CD4-positive, alpha-beta T cell (primary cell): ENCODE data around the gene RXFP1. TPM values are rescaled to one million over a fixed set of nuclear protein-coding genes. Genes with fewer than 3 reads are reported as not detected.

ENCODE experiments used
- ATAC-seq: fragments of 200-7000 bp; cut with Tn5 transposase; one replicate; pipeline ENCODE4 v1.10.0; 2022; ENCODE audit warnings: mild to moderate bottlenecking; ENCODE audit not compliant: poor library complexity
- CTCF ChIA-PET: fragments of 350-600 bp; sonication (Branson Sonifier 250); formaldehyde crosslinking; loops from one replicate; lab custom pipeline; 2021; ENCODE audit warnings: antibody characterized with exemption, inconsistent platforms; lab: Charles Lee
- POLR2A ChIA-PET: fragments of 350-600 bp; sonication (Branson Sonifier 250); formaldehyde crosslinking; loops from one replicate; lab custom pipeline; 2021; ENCODE audit warnings: antibody characterized with exemption, inconsistent platforms; lab: Charles Lee
- DNase-seq, 14 experiments: peaks; one replicate each; pipeline ENCODE4 v3.0.0-alpha.2; 2013 to 2020; ENCODE audit warnings: mixed read lengths in 2 of 14
- H3K27ac ChIP-seq, 2 donors: one replicate each; pipeline versions ENCODE4 v1.5.1 to v1.7.0; 2013; ENCODE audit warnings: low read length in 2 of 2, low read depth in 1 of 2, mild to moderate bottlenecking in 1 of 2
- H3K27me3 ChIP-seq, 2 experiments: 1 replicate in 1 of 2; 2 replicates in 1 of 2; pipeline versions ENCODE4 v1.6.1 to v1.7.0; 2013; ENCODE audit warnings: low read length in 2 of 2, control low read depth in 1 of 2, mild to moderate bottlenecking in 1 of 2, moderate library complexity in 1 of 2; ENCODE audit not compliant: insufficient read depth in 2 of 2, control insufficient read depth in 1 of 2
- H3K36me3 ChIP-seq: one replicate; pipeline ENCODE4 v1.6.1; 2013; ENCODE audit warnings: low read length, control low read depth; ENCODE audit not compliant: insufficient read depth
- H3K4me1 ChIP-seq: one replicate; pipeline ENCODE4 v1.6.1; 2013; ENCODE audit warnings: low read length, control low read depth; ENCODE audit not compliant: insufficient read depth
- H3K4me3 ChIP-seq: one replicate; pipeline ENCODE4 v1.5.1; 2013; ENCODE audit warnings: mild to moderate bottlenecking, low read length, moderate library complexity
- H3K9me3 ChIP-seq, 2 experiments: 1 replicate in 1 of 2; 2 replicates in 1 of 2; pipeline versions ENCODE4 v1.6.1 to v1.7.0; 2013; ENCODE audit warnings: low read length in 2 of 2, mild to moderate bottlenecking in 2 of 2, control low read depth in 1 of 2, moderate library complexity in 1 of 2; ENCODE audit not compliant: control insufficient read depth in 1 of 2, insufficient read depth in 1 of 2
- H3K27ac Mint-ChIP-seq: one replicate; pipeline ENCODE4 v1.8.0; 2020; ENCODE audit warnings: mixed read lengths
- H3K27me3 Mint-ChIP-seq: one replicate; pipeline ENCODE4 v1.8.0; 2021; ENCODE audit warnings: mixed read lengths
- H3K36me3 Mint-ChIP-seq: one replicate; pipeline ENCODE4 v1.8.0; 2021; ENCODE audit warnings: low read depth, mixed read lengths
- H3K4me1 Mint-ChIP-seq: one replicate; pipeline ENCODE4 v1.8.0; 2021; ENCODE audit warnings: low read depth, mixed read lengths
- H3K4me3 Mint-ChIP-seq: one replicate; pipeline ENCODE4 v1.8.0; 2020; ENCODE audit warnings: mild to moderate bottlenecking, mixed read lengths
- H3K9me3 Mint-ChIP-seq: one replicate; pipeline ENCODE4 v1.8.0; 2020; ENCODE audit warnings: mixed read lengths
- intact Hi-C, 2 experiments: fragments of 100-400 bp; cut with DNase I in 1 of 2; cut with micrococcal nuclease in 1 of 2; formaldehyde crosslinking; loops; one replicate each; pipeline versions ENCODE4 v1.15.1 to v1.9.0; 2023 to 2025; cut with DNase I, micrococcal nuclease
- total RNA-seq, 174 experiments: library from RNA in 2 of 174; stranded (reverse) in 2 of 174; gene quantifications; one replicate each; pipeline ENCODE4 v1.2.3 and lab custom pipeline; 2021 to 2026
- TF ChIP-seq, protein P1 (sequence below): fragments of 200-600 bp; IDR thresholded peaks from one replicate; pipeline ENCODE4 v1.8.0; 2022; ENCODE audit warnings: antibody characterized with exemption, mild to moderate bottlenecking

RXFP1 gene
- total RNA-seq, 2 experiments from 2014 or later = not detected

- Histone ChIP-seq H3K4me1 (no peaks in the 10 kb centered on the region), H3K4me3 (no peak overlapping the region), H3K27ac (no peak overlapping the region), H3K36me3 (no peaks in the 10 kb centered on the region), H3K9me3 (no peaks in the 10 kb centered on the region), H3K27me3 (peaks cover 0 to 2% of the 10 kb centered on the region in 2 experiments)
- Mint-ChIP-seq H3K4me1 (no peaks in the 10 kb centered on the region), H3K9me3 (no peaks in the 10 kb centered on the region), H3K4me3 (no peak overlapping the region), H3K36me3 (no peaks in the 10 kb centered on the region), H3K27ac (no peak overlapping the region), H3K27me3 (peaks cover 9% of the 10 kb centered on the region)
- ChIA-PET CTCF (no interaction called here), POLR2A (no interaction called here)
- ATAC-seq = no peak
- TF ChIP-seq, protein P1, sequence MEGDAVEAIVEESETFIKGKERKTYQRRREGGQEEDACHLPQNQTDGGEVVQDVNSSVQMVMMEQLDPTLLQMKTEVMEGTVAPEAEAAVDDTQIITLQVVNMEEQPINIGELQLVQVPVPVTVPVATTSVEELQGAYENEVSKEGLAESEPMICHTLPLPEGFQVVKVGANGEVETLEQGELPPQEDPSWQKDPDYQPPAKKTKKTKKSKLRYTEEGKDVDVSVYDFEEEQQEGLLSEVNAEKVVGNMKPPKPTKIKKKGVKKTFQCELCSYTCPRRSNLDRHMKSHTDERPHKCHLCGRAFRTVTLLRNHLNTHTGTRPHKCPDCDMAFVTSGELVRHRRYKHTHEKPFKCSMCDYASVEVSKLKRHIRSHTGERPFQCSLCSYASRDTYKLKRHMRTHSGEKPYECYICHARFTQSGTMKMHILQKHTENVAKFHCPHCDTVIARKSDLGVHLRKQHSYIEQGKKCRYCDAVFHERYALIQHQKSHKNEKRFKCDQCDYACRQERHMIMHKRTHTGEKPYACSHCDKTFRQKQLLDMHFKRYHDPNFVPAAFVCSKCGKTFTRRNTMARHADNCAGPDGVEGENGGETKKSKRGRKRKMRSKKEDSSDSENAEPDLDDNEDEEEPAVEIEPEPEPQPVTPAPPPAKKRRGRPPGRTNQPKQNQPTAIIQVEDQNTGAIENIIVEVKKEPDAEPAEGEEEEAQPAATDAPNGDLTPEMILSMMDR = no peak
- no peak for DNase-seq
- intact Hi-C loops = no loop called here
Measured at GRCh38 chr4:158580064-158580463, 58.4 kb downstream of the RXFP1 start.

DNA sequence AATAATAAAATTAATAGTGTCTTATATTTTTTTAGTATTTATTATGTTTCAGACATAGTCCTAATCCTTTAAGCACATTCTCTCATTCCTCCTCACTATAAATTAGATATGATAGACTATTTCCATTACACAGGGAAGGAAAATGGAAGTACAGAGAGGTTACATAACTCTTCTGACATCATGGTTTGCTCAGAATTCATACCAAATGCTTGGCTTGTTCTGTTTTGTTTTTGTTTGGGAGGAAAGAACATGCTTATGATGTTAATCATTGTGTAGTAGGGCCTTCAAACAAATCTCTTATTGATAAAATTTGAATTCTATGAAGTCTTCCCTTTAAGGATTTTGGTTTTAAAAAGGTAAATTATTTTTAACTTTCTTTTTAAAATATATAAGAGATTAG is 59.5 kb downstream of the RXFP1 start:
- Histone ChIP-seq H3K27ac (no peak overlapping the region), H3K4me3 (no peak overlapping the region), H3K27me3 (peaks cover 0 to 2% of the 10 kb centered on the region in 2 experiments), H3K36me3 (no peaks in the 10 kb centered on the region), H3K9me3 (no peaks in the 10 kb centered on the region), H3K4me1 (no peaks in the 10 kb centered on the region)
- Mint-ChIP-seq H3K4me1 (no peaks in the 10 kb centered on the region), H3K27me3 (peaks cover 9% of the 10 kb centered on the region), H3K27ac (no peak overlapping the region), H3K36me3 (no peaks in the 10 kb centered on the region), H3K4me3 (no peak overlapping the region), H3K9me3 (no peaks in the 10 kb centered on the region)
- CTCF ChIA-PET = no interaction called here
- POLR2A ChIA-PET = no interaction called here
- intact Hi-C loops = no loop called here
- TF ChIP-seq, protein P1 = no peak
- ATAC-seq (no peak), DNase-seq (no peak)

DNA sequence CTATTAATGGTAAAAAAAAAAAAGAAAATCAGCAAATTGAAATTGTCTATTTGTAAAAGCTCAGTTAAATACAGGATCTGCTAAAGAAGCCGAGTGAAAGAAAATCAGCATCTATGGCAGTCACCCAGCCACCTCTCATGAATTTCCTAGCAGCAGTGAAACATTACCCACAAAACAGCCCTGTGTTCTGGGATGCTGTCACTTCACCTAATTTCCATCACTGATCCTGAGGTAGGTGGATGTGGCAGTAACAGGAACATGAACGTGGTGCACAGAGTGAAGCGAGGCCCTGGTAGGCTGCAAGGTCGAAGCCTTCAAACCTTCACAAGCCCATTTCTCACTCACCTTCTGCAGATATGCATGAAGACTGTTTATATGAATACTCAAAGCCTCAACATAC is 65.2 kb downstream of the RXFP1 start:
- DNase-seq = no peak
- H3K27me3 Mint-ChIP-seq = peaks cover 29% of the 10 kb centered on the region
- H3K36me3 Mint-ChIP-seq = no peaks in the 10 kb centered on the region
- intact Hi-C loops = no loop called here
- H3K4me3 ChIP-seq = no peak overlapping the region
- peaks cover 5% of the 10 kb centered on the region in 2 experiments for H3K27me3 ChIP-seq
- H3K4me3 Mint-ChIP-seq = no peak overlapping the region
- no peaks in the 10 kb centered on the region for H3K36me3 ChIP-seq
- no peaks in the 10 kb centered on the region for H3K4me1 Mint-ChIP-seq
- no peaks in the 10 kb centered on the region for H3K4me1 ChIP-seq
- ATAC-seq = no peak
- no peaks in the 10 kb centered on the region for H3K9me3 Mint-ChIP-seq
- TF ChIP-seq, protein P1 = no peak
- ChIA-PET POLR2A (no interaction called here), CTCF (no interaction called here)
- H3K27ac Mint-ChIP-seq = no peak overlapping the region
- H3K9me3 ChIP-seq = no peaks in the 10 kb centered on the region
- no peak overlapping the region for H3K27ac ChIP-seq
